HCT116 (cell line): ENCODE results near the gene DHX34. TPM values are rescaled to one million over a fixed set of nuclear protein-coding genes. Genes with fewer than 3 reads are reported as not detected.
A peak's percentile ranks its signal among the peaks of the same experiment; 100 is the strongest.
"Not testable (repeated sequence)": the region's sequence is repeated elsewhere in the genome, so short reads cannot be mapped to it uniquely, and the experiment has no call there.

Experiments used
- ATAC-seq: fragments of 200-7000 bp; cut with Tn5 transposase; 2 replicates; pipeline ENCODE4 v1.9.1; 2020; ENCODE audit warnings: mild to moderate bottlenecking, moderate library complexity
- BruUV-seq: library from RNA; stranded (reverse); fragments of 400-500 nt; replicated peaks from 2 replicates; lab custom pipeline; 2021; lab: Mats Ljungman, UMichigan
- CTCF ChIA-PET: fragments of 300-600 bp; sonication (Branson Sonifier 250); formaldehyde crosslinking; loops from one replicate; lab custom pipeline; 2021; ENCODE audit warnings: antibody characterized with exemption; lab: Charles Lee
- POLR2A ChIA-PET: fragments of 300-600, 350-600 bp; sonication (Branson Sonifier 250); formaldehyde crosslinking; loops from one replicate; lab custom pipeline; 2021; ENCODE audit warnings: antibody characterized with exemption; lab: Charles Lee
- RAD21 ChIA-PET, 2 experiments: fragments of 300-600 bp; sonication (Branson Sonifier 250); formaldehyde crosslinking; loops; one replicate each; lab custom pipeline; 2023; ENCODE audit warnings: low total read pairs in 2 of 2; ENCODE audit not compliant: uncharacterized antibody in 2 of 2, unreplicated experiment in 2 of 2, low non-redundant PET in 1 of 2; lab: Charles Lee
- DNase-seq: peaks from one replicate; pipeline ENCODE4 v3.0.0-alpha.2; 2010; ENCODE audit warnings: low read depth, low spot score
- H2AFZ ChIP-seq: fragments of 200-600 bp; shearing (Covaris generic), sonication (generic); 2 replicates; pipeline ENCODE4 v1.6.1; 2017; ENCODE audit warnings: low read depth, mixed run types, mixed read lengths, antibody characterized with exemption, low read length; ENCODE audit not compliant: poor library complexity, severe bottlenecking
- H3K27ac ChIP-seq: 2 replicates; pipeline ENCODE4 v1.5.1; 2012; ENCODE audit warnings: low read depth, low read length
- H3K27me3 ChIP-seq: fragments of 200-600 bp; sonication (generic); 2 replicates; pipeline ENCODE4 v1.6.1; 2016; ENCODE audit warnings: mixed run types, low read length, mixed read lengths; ENCODE audit not compliant: insufficient read depth
- H3K36me3 ChIP-seq, 2 experiments: fragments of 200-500 bp in 1 of 2; fragments of 200-600 bp in 1 of 2; sonication (Bioruptor generic) in 1 of 2; sonication (generic) in 1 of 2; 2 replicates each; pipeline versions ENCODE4 v1.5.1 to v1.6.1; 2014 to 2016; ENCODE audit warnings: low read length in 2 of 2, inconsistent platforms in 1 of 2, mixed read lengths in 1 of 2, mixed run types in 1 of 2; ENCODE audit not compliant: insufficient read depth in 2 of 2, control insufficient read depth in 1 of 2
- H3K4me1 ChIP-seq, 2 experiments: fragments of 200-600 bp in 1 of 2; sonication (generic) in 1 of 2; 2 replicates each; pipeline versions ENCODE4 v1.5.1 to v1.6.1; 2012 to 2017; ENCODE audit warnings: low read length in 2 of 2, inconsistent platforms in 1 of 2, mild to moderate bottlenecking in 1 of 2, mixed read lengths in 1 of 2, mixed run types in 1 of 2, moderate library complexity in 1 of 2; ENCODE audit not compliant: insufficient read depth in 2 of 2, control insufficient read depth in 1 of 2
- H3K4me2 ChIP-seq: fragments of 200-600 bp; sonication (generic); 2 replicates; pipeline ENCODE4 v1.6.1; 2017; ENCODE audit warnings: mixed run types, low read length, mixed read lengths
- H3K4me3 ChIP-seq, 2 experiments: fragments of 200-600 bp in 1 of 2; sonication (generic) in 1 of 2; replicated peaks in 1 of 2; 2 replicates each; pipeline ENCODE4 v1.5.1; 2011 to 2016; ENCODE audit warnings: low read length in 2 of 2, control low read depth in 1 of 2, low read depth in 1 of 2, mild to moderate bottlenecking in 1 of 2, mixed read lengths in 1 of 2, mixed run types in 1 of 2
- H3K79me2 ChIP-seq: fragments of 200-600 bp; sonication (generic); 2 replicates; pipeline ENCODE4 v1.6.1; 2017; ENCODE audit warnings: mild to moderate bottlenecking, mixed run types, low read length, moderate library complexity, mixed read lengths; ENCODE audit not compliant: insufficient read depth
- H3K9ac ChIP-seq: fragments of 200-600 bp; sonication (generic); 2 replicates; pipeline ENCODE4 v1.6.1; 2016; ENCODE audit warnings: low read length, mixed read lengths
- H3K9me2 ChIP-seq: fragments of 200-600 bp; sonication (generic), shearing (Covaris generic); 2 replicates; pipeline ENCODE4 v1.6.1; 2017; ENCODE audit warnings: mixed run types, mild to moderate bottlenecking, moderate library complexity; ENCODE audit not compliant: insufficient read depth
- H3K9me3 ChIP-seq, 2 experiments: fragments of 200-500 bp in 1 of 2; fragments of 200-600 bp in 1 of 2; sonication (Bioruptor generic) in 1 of 2; sonication (generic) in 1 of 2; 2 replicates each; pipeline ENCODE4 v1.6.1; 2014 to 2017; ENCODE audit warnings: low read length in 2 of 2, mixed read lengths in 2 of 2, inconsistent platforms in 1 of 2, low read depth in 1 of 2, mild to moderate bottlenecking in 1 of 2, mixed run types in 1 of 2, moderate library complexity in 1 of 2; ENCODE audit not compliant: control insufficient read depth in 1 of 2, insufficient read depth in 1 of 2
- H4K20me1 ChIP-seq: fragments of 200-600 bp; sonication (generic), shearing (Covaris generic); 2 replicates; pipeline ENCODE4 v1.6.1; 2017; ENCODE audit warnings: mixed run types, mild to moderate bottlenecking, moderate library complexity; ENCODE audit not compliant: insufficient read depth
- CEBPB ChIP-seq: IDR thresholded peaks from 2 replicates; pipeline ENCODE4 v1.6.1; 2012; ENCODE audit warnings: low read depth
- CTCF ChIP-seq, 3 experiments: fragments of 200-600 bp in 1 of 3; sonication (generic) in 1 of 3; IDR thresholded peaks in 2 of 3; conservative IDR thresholded peaks in 1 of 3; 2 replicates each; pipeline ENCODE4 v1.5.1; 2012 to 2017; ENCODE audit warnings: low read depth in 2 of 3, low read length in 2 of 3, antibody characterized with exemption in 1 of 3, borderline replicate concordance in 1 of 3, control low read depth in 1 of 3, mild to moderate bottlenecking in 1 of 3, mixed read lengths in 1 of 3, mixed run types in 1 of 3, moderate library complexity in 1 of 3; ENCODE audit not compliant: insufficient read depth in 1 of 3
- EZH2phosphoT487 ChIP-seq: fragments of 200-600 bp; IDR thresholded peaks from 2 replicates; pipeline ENCODE4 v1.6.1; 2018; ENCODE audit warnings: antibody characterized with exemption, borderline replicate concordance
- TCF7L2 ChIP-seq: IDR thresholded peaks from 2 replicates; pipeline ENCODE4 v1.7.0; 2011; ENCODE audit warnings: borderline replicate concordance, inconsistent platforms; ENCODE audit not compliant: insufficient read depth, insufficient read length; ENCODE audit errors: extremely low read depth
- intact Hi-C: fragments of 100-400 bp; cut with micrococcal nuclease; formaldehyde crosslinking; loops from 2 replicates; pipeline ENCODE4 v1.10.0; 2022
- total RNA-seq: library from RNA; stranded (reverse); gene quantifications from one replicate; pipeline ENCODE4 v1.2.1, GENCODE V29; 2021; ENCODE audit not compliant: unreplicated experiment

Gene DHX34
- total RNA-seq, 1 experiment from 2014 or later = 30.5 TPM

- TF ChIP-seq CTCF (IDR thresholded peaks at IDR 0.05 in 2 of 3, conservative IDR thresholded peaks at IDR 0.05 in 1 of 3; ENCODE audit: borderline replicate concordance in 1 of 3, insufficient read depth in 1 of 3, low read depth in 2 of 3, low read length in 2 of 3) (peak; percentile 69 to 98 (median 97)), TCF7L2 (no peak), CEBPB (no peak), EZH2phosphoT487 (no peak)
- TF ChIP-seq, all 23 proteins: peak for 9
Measured at GRCh38 chr19:47348819-47349795, at the start of gene DHX34 (continued).

GRCh38 chr19:47300867-47301266, 48.2 kb upstream of the DHX34 start:
- H3K4me2 ChIP-seq, CTCF ChIA-PET, H3K36me3 ChIP-seq, H4K20me1 ChIP-seq, intact Hi-C loops, H3K4me1 ChIP-seq, ATAC-seq, H3K9ac ChIP-seq, H3K27me3 ChIP-seq, H3K9me3 ChIP-seq, H3K9me2 ChIP-seq, H2AFZ ChIP-seq, BruUV-seq, H3K79me2 ChIP-seq, H3K4me3 ChIP-seq, DNase-seq, H3K27ac ChIP-seq, POLR2A ChIA-PET: not testable (repeated sequence)
- RAD21 ChIA-PET = interaction anchor here in 1 of 2 experiments (0.6 kb wide), 1 partner anchor 134 kb away, joined by 6 read pairs; no protein-coding TSS in a partner anchor
